Body of pancreas (tissue), 4 donors: ENCODE data around the gene BABAM2.

Experiments
- POLR2A ChIP-seq, 3 donors: fragments of 450-650 bp; IDR thresholded peaks; one replicate each; pipeline ENCODE4 v1.6.1; 2016; ENCODE audit warnings: antibody characterized with exemption in 3 of 3, mild to moderate bottlenecking in 2 of 3
- TF ChIP-seq, protein P1 (sequence below), 7 experiments: fragments of 450-650 bp in 4 of 7; fragments of 200-600 bp in 3 of 7; sonication (generic) in 3 of 7; IDR thresholded peaks; one replicate each; pipeline ENCODE4 v1.5.1; 2016 to 2019; ENCODE audit warnings: antibody characterized with exemption in 7 of 7

DNA sequence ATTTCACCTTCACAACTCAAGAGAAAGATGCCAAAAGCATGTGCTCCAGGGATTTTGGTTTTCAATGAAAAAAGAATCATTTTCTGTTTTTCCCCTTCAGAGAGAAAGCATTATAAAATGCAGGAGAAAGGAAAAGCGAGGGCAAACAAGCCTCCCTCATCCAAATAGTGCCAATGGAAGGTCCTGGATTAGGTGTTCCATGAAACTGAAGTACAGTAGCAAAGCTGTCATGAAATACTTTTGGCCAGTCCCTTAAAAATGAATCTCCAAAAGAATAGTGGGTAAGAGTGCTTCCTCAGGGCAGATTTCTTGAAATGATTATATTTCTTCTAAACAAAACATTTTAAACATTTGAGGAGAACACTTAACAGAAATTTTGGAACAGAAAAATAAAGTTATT, 320.0 kb downstream of the BABAM2 start:
- TF ChIP-seq, protein P1, sequence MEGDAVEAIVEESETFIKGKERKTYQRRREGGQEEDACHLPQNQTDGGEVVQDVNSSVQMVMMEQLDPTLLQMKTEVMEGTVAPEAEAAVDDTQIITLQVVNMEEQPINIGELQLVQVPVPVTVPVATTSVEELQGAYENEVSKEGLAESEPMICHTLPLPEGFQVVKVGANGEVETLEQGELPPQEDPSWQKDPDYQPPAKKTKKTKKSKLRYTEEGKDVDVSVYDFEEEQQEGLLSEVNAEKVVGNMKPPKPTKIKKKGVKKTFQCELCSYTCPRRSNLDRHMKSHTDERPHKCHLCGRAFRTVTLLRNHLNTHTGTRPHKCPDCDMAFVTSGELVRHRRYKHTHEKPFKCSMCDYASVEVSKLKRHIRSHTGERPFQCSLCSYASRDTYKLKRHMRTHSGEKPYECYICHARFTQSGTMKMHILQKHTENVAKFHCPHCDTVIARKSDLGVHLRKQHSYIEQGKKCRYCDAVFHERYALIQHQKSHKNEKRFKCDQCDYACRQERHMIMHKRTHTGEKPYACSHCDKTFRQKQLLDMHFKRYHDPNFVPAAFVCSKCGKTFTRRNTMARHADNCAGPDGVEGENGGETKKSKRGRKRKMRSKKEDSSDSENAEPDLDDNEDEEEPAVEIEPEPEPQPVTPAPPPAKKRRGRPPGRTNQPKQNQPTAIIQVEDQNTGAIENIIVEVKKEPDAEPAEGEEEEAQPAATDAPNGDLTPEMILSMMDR (IDR thresholded peaks at IDR 0.05), result no peak
- no peak for TF ChIP-seq POLR2A (IDR thresholded peaks at IDR 0.05)
